Breast epithelium (tissue), 4 donors: ENCODE results near the gene CBLB. TPM values are rescaled to one million over a fixed set of nuclear protein-coding genes. Genes with fewer than 3 reads are reported as not detected.

Experiments
- DNase-seq, 2 donors: peaks; one replicate each; pipeline ENCODE4 v3.0.0-alpha.2; 2019; ENCODE audit warnings: low spot score in 2 of 2
- H3K27ac ChIP-seq, 2 donors: fragments of 200-600 bp; sonication (generic) in 1 of 2; one replicate each; pipeline ENCODE4 v1.5.1; 2016 to 2019; ENCODE audit warnings: mild to moderate bottlenecking in 1 of 2
- H3K27me3 ChIP-seq, 2 donors: fragments of 200-600 bp; sonication (generic) in 1 of 2; one replicate each; pipeline versions ENCODE4 v1.5.1 to v1.6.0; 2017 to 2019; ENCODE audit warnings: control low read depth in 1 of 2, mild to moderate bottlenecking in 1 of 2
- H3K36me3 ChIP-seq: fragments of 200-600 bp; one replicate; pipeline ENCODE4 v1.5.1; 2019
- H3K4me1 ChIP-seq, 2 donors: fragments of 200-600 bp; sonication (generic); one replicate each; pipeline ENCODE4 v1.5.1; 2016 to 2019; ENCODE audit warnings: control low read depth in 1 of 2
- H3K4me3 ChIP-seq, 3 donors: fragments of 200-600 bp; sonication (generic); 1 replicate in 2 of 3; 2 replicates in 1 of 3; pipeline ENCODE4 v1.5.1; 2016 to 2019; ENCODE audit warnings: mild to moderate bottlenecking in 3 of 3, moderate library complexity in 2 of 3
- H3K9me3 ChIP-seq, 2 donors: fragments of 200-600 bp; sonication (generic) in 1 of 2; one replicate each; pipeline ENCODE4 v1.5.1; 2016 to 2019; ENCODE audit warnings: control low read depth in 1 of 2
- CTCF ChIP-seq, 3 donors: fragments of 450-650 bp; IDR thresholded peaks; one replicate each; pipeline ENCODE4 v1.5.1; 2016 to 2017; ENCODE audit warnings: antibody characterized with exemption in 3 of 3, mild to moderate bottlenecking in 3 of 3, moderate library complexity in 3 of 3
- POLR2A ChIP-seq: fragments of 450-650 bp; IDR thresholded peaks from one replicate; pipeline ENCODE4 v1.6.1; 2016; ENCODE audit warnings: antibody characterized with exemption, mild to moderate bottlenecking, moderate library complexity
- POLR2AphosphoS5 ChIP-seq, 3 donors: sonication (generic); formaldehyde crosslinking; IDR thresholded peaks; one replicate each; pipeline ENCODE4 v1.6.1; 2017; ENCODE audit warnings: antibody characterized with exemption in 3 of 3
- intact Hi-C: fragments of 100-400 bp; cut with DNase I; formaldehyde crosslinking; loops from one replicate; pipeline ENCODE4 v1.15.1; 2023; ENCODE audit warnings: low total_unique reads
- total RNA-seq, 3 donors: library from RNA; depleted of rRNA; stranded (reverse); fragments of >200 nt; gene quantifications; one replicate each; pipeline ENCODE4 v1.1.0, GENCODE V29; 2016

The CBLB gene
- total RNA-seq, 3 donors from 2014 or later: 57.7 to 107 (median 70.8) TPM

- TF ChIP-seq POLR2AphosphoS5 (IDR thresholded peaks at IDR 0.05): no peak
- TF ChIP-seq CTCF (IDR thresholded peaks at IDR 0.05): no peak
- TF ChIP-seq POLR2A: no peak
- H3K36me3 ChIP-seq: no peaks in the 10 kb centered on the region
- no peak for DNase-seq
- H3K27me3 ChIP-seq: no peaks in the 10 kb centered on the region
- no peak overlapping the region for H3K4me3 ChIP-seq
- intact Hi-C loops: no loop called here
- H3K4me1 ChIP-seq: no peaks in the 10 kb centered on the region
- no peaks in the 10 kb centered on the region for H3K9me3 ChIP-seq
- peak overlapping the region; percentile 8 to 53 for H3K27ac ChIP-seq
Observed at GRCh38 chr3:105836533-105836932, 32.3 kb downstream of the CBLB start.

GRCh38 chr3:105835606-105836005 lies 33.2 kb downstream of the CBLB start:
- no peak for DNase-seq
- no peaks in the 10 kb centered on the region for H3K4me1 ChIP-seq
- no peak overlapping the region for H3K4me3 ChIP-seq
- H3K36me3 ChIP-seq: no peaks in the 10 kb centered on the region
- TF ChIP-seq CTCF (IDR thresholded peaks at IDR 0.05) (no peak), POLR2AphosphoS5 (IDR thresholded peaks at IDR 0.05) (no peak), POLR2A (no peak)
- peak overlapping the region in 1 of 2 donors; percentile 15 for H3K27ac ChIP-seq
- no peaks in the 10 kb centered on the region for H3K27me3 ChIP-seq
- intact Hi-C loops: no loop called here
- no peaks in the 10 kb centered on the region for H3K9me3 ChIP-seq

- DNase-seq: no peak
- no peak overlapping the region for H3K27ac ChIP-seq
- intact Hi-C loops: no loop called here
- H3K36me3 ChIP-seq: no peaks in the 10 kb centered on the region
- no peaks in the 10 kb centered on the region for H3K4me1 ChIP-seq
- H3K27me3 ChIP-seq: no peaks in the 10 kb centered on the region
- TF ChIP-seq CTCF (IDR thresholded peaks at IDR 0.05) (no peak), POLR2AphosphoS5 (IDR thresholded peaks at IDR 0.05) (no peak), POLR2A (no peak)
- H3K4me3 ChIP-seq: no peak overlapping the region
- H3K9me3 ChIP-seq: no peaks in the 10 kb centered on the region
Observed at GRCh38 chr3:105834768-105835167, 34.0 kb downstream of the CBLB start.

GRCh38 chr3:105832644-105833043 lies 36.2 kb downstream of the CBLB start:
- Histone ChIP-seq H3K9me3 (no peaks in the 10 kb centered on the region), H3K4me3 (no peak overlapping the region), H3K4me1 (no peaks in the 10 kb centered on the region), H3K27me3 (no peaks in the 10 kb centered on the region), H3K36me3 (no peaks in the 10 kb centered on the region), H3K27ac (no peak overlapping the region)
- DNase-seq: no peak
- TF ChIP-seq POLR2AphosphoS5 (IDR thresholded peaks at IDR 0.05): no peak
- no peak for TF ChIP-seq CTCF (IDR thresholded peaks at IDR 0.05)
- no peak for TF ChIP-seq POLR2A
- intact Hi-C loops: no loop called here

GRCh38 chr3:105830836-105831235 lies 38.0 kb downstream of the CBLB start:
- no peaks in the 10 kb centered on the region for H3K36me3 ChIP-seq
- no peaks in the 10 kb centered on the region for H3K9me3 ChIP-seq
- no peak for DNase-seq
- H3K27ac ChIP-seq: no peak overlapping the region
- no peaks in the 10 kb centered on the region for H3K4me1 ChIP-seq
- H3K4me3 ChIP-seq: no peak overlapping the region
- no peaks in the 10 kb centered on the region for H3K27me3 ChIP-seq
- intact Hi-C loops: no loop called here
- TF ChIP-seq POLR2A: no peak
- TF ChIP-seq CTCF (IDR thresholded peaks at IDR 0.05): no peak
